ENCODE data around the gene HNRNPF.

The HNRNPF gene

GRCh38 chr10:43420369-43421200 lies 11.6 kb upstream of the HNRNPF start (continued):
- TF ChIP-seq PRDM10 (tag by site-specific recombination; IDR thresholded peaks at IDR 0.05) (peak; percentile 95), ZBTB7A (tag by site-specific recombination; IDR thresholded peaks at IDR 0.05; ENCODE audit: low read depth) (peak; percentile 55; the same call in 1 of the 2 replicates), BCL11B (tag by site-specific recombination; IDR thresholded peaks at IDR 0.05; ENCODE audit: low read depth) (0 out of 2 replicates have a peak, but pooled peaks have one; percentile 19), ZNF561 (tag by site-specific recombination; IDR thresholded peaks at IDR 0.05; ENCODE audit: borderline replicate concordance) (peak; percentile 63; the same call in 1 of the 2 replicates), ZBTB10 (tag by site-specific recombination; IDR thresholded peaks at IDR 0.05) (peak; percentile 75), ZNF585B (tag by site-specific recombination; IDR thresholded peaks at IDR 0.05) (no peak), ZNF280C (tag by site-specific recombination; IDR thresholded peaks at IDR 0.05) (no peak), ZBTB26 (tag by site-specific recombination; optimal IDR thresholded peaks at IDR 0.05) (peak; percentile 80), ZIC2 (tag by site-specific recombination; IDR thresholded peaks at IDR 0.05) (peak; percentile 72), ZNF133 (tag by site-specific recombination; IDR thresholded peaks at IDR 0.05) (no peak), ZEB2 (tag by site-specific recombination; IDR thresholded peaks at IDR 0.05) (peak; percentile 75), ZBTB6 (tag by site-specific recombination; IDR thresholded peaks at IDR 0.05) (peak; percentile 67; the same call in 1 of the 2 replicates), ZNF510 (tag by site-specific recombination; IDR thresholded peaks at IDR 0.05; ENCODE audit: insufficient replicate concordance) (no peak), KLF10 (tag by site-specific recombination; IDR thresholded peaks at IDR 0.05) (peak; percentile 64; the same call in 1 of the 2 replicates), KLF16 (tag by site-specific recombination; IDR thresholded peaks at IDR 0.05) (peak; percentile 76), ZNF629 (tag by site-specific recombination; IDR thresholded peaks at IDR 0.05) (peak; percentile 78), ZBTB8A (tag by site-specific recombination; IDR thresholded peaks at IDR 0.05) (peak; percentile 96), YY1 (tag by site-specific recombination; IDR thresholded peaks at IDR 0.05) (peak; percentile 59; the same call in 1 of the 2 replicates), ZNF501 (tag by site-specific recombination; IDR thresholded peaks at IDR 0.05) (peak; percentile 91), OVOL3 (tag by site-specific recombination; IDR thresholded peaks at IDR 0.05) (no peak), ZNF174 (tag by site-specific recombination; IDR thresholded peaks at IDR 0.05) (no peak), KLF8 (tag by site-specific recombination; IDR thresholded peaks at IDR 0.05) (no peak; the same call in 1 of the 2 replicates), HOXC10 (CRISPR knock-in tag; IDR thresholded peaks at IDR 0.05) (no peak), IKZF3 (tag by site-specific recombination; IDR thresholded peaks at IDR 0.05) (peak; percentile 82), ZNF324 (tag by site-specific recombination; IDR thresholded peaks at IDR 0.05) (peak; percentile 72), ZNF843 (tag by site-specific recombination; IDR thresholded peaks at IDR 0.05) (peak; percentile 37; the same call in 1 of the 2 replicates), ZNF10 (tag by site-specific recombination; IDR thresholded peaks at IDR 0.05) (peak; percentile 40), ZNF600 (tag by site-specific recombination; IDR thresholded peaks at IDR 0.05) (peak; percentile 68), ZNF530 (tag by site-specific recombination; IDR thresholded peaks at IDR 0.05; ENCODE audit: low read depth) (no peak), OSR2 (tag by site-specific recombination; IDR thresholded peaks at IDR 0.05) (peak; percentile 15)

All from HEK293 (cell line).